HepG2 (cell line): ENCODE measurements around the gene HKDC1. TPM values are rescaled to one million over a fixed set of nuclear protein-coding genes. Genes with fewer than 3 reads are reported as not detected.

Source experiments
- FOXP1 ChIP-seq, 2 experiments: fragments of 450-650 bp in 1 of 2; IDR thresholded peaks; 2 replicates each; pipeline ENCODE4 v1.6.1; 2017 to 2018; ENCODE audit warnings: antibody characterized with exemption in 1 of 2
- GTF3A ChIP-seq: sonication (generic); formaldehyde crosslinking; conservative IDR thresholded peaks from 2 replicates; pipeline ENCODE4 v1.4.0; 2020; ENCODE audit warnings: mild to moderate bottlenecking, missing genetic modification reagents
- HDAC2 ChIP-seq: sonication (generic); formaldehyde crosslinking; IDR thresholded peaks from 2 replicates; pipeline ENCODE4 v1.4.0; 2020; ENCODE audit warnings: missing genetic modification reagents
- KDM3A ChIP-seq: IDR thresholded peaks from 2 replicates; pipeline ENCODE4 v1.6.1; 2018; ENCODE audit warnings: low read depth, missing compliant biosample characterization
- KIAA2018 ChIP-seq: sonication (generic); formaldehyde crosslinking; IDR thresholded peaks from 2 replicates; pipeline ENCODE4 v1.5.0; 2020; ENCODE audit warnings: mild to moderate bottlenecking, missing genetic modification reagents, borderline replicate concordance
- KLF16 ChIP-seq, 2 experiments: sonication (generic) in 1 of 2; formaldehyde crosslinking in 1 of 2; IDR thresholded peaks; 2 replicates each; pipeline versions ENCODE4 v1.6.1 to v1.8.0; 2016 to 2023; ENCODE audit warnings: missing genetic modification reagents in 2 of 2, missing compliant biosample characterization in 1 of 2
- NCOA2 ChIP-seq: sonication (generic); formaldehyde crosslinking; IDR thresholded peaks from 2 replicates; pipeline ENCODE4 v1.8.0; 2022; ENCODE audit warnings: inconsistent platforms
- NRL ChIP-seq: sonication (generic); formaldehyde crosslinking; IDR thresholded peaks from 2 replicates; pipeline ENCODE4 v1.5.0; 2020; ENCODE audit warnings: missing genetic modification reagents, mild to moderate bottlenecking, moderate library complexity, borderline replicate concordance
- ZBTB21 ChIP-seq: sonication (generic); formaldehyde crosslinking; IDR thresholded peaks from 2 replicates; pipeline ENCODE4 v1.4.0; 2020; ENCODE audit warnings: missing genetic modification reagents
- ZNF782 ChIP-seq: sonication (generic); formaldehyde crosslinking; IDR thresholded peaks from 2 replicates; pipeline ENCODE4 v1.4.0; 2020; ENCODE audit warnings: missing genetic modification reagents, mild to moderate bottlenecking, borderline replicate concordance
- polyA plus RNA-seq, 8 experiments: library from polyadenylated mRNA; depleted of rRNA in 3 of 8; stranded (reverse) in 7 of 8; unstranded in 1 of 8; fragments of >200 nt; fragmentation: Illumina TruSeq in 4 of 8; extraction: Trizol in 4 of 8; gene quantifications; 2 replicates each; pipeline versions ENCODE4 v1.2.1 to v1.2.3, GENCODE V29; 2011 to 2016; ENCODE audit warnings: low read depth in 4 of 8, missing spikeins in 1 of 8, mixed read lengths in 1 of 8; ENCODE audit not compliant: insufficient read depth in 1 of 8
- total RNA-seq, 5 experiments: library from RNA; depleted of rRNA; stranded (reverse); fragments of >200 nt; fragmentation: Illumina TruSeq; extraction: Trizol; gene quantifications; 2 replicates each; pipeline ENCODE4 v1.2.3, GENCODE V29; 2016; ENCODE audit warnings: low read depth in 1 of 5
- TF ChIP-seq, protein P1 (sequence below): IDR thresholded peaks from 2 replicates; pipeline ENCODE4 v1.6.1; 2012; ENCODE audit warnings: inconsistent platforms
- TF ChIP-seq, protein P2 (sequence below): sonication (generic); formaldehyde crosslinking; IDR thresholded peaks from 2 replicates; pipeline ENCODE4 v1.5.1; 2020; ENCODE audit warnings: mild to moderate bottlenecking, missing genetic modification reagents, moderate library complexity
- TF ChIP-seq, protein P3 (sequence below): sonication (generic); formaldehyde crosslinking; IDR thresholded peaks from 2 replicates; pipeline ENCODE4 v1.4.0; 2020; ENCODE audit warnings: mild to moderate bottlenecking, missing genetic modification reagents

Gene HKDC1
- total and polyA plus RNA-seq, 2 of the 13 experiments (the other 11 are each of a cell fraction or from before 2014, with no cell fraction given) = 8.1 to 12.4 TPM

DNA sequence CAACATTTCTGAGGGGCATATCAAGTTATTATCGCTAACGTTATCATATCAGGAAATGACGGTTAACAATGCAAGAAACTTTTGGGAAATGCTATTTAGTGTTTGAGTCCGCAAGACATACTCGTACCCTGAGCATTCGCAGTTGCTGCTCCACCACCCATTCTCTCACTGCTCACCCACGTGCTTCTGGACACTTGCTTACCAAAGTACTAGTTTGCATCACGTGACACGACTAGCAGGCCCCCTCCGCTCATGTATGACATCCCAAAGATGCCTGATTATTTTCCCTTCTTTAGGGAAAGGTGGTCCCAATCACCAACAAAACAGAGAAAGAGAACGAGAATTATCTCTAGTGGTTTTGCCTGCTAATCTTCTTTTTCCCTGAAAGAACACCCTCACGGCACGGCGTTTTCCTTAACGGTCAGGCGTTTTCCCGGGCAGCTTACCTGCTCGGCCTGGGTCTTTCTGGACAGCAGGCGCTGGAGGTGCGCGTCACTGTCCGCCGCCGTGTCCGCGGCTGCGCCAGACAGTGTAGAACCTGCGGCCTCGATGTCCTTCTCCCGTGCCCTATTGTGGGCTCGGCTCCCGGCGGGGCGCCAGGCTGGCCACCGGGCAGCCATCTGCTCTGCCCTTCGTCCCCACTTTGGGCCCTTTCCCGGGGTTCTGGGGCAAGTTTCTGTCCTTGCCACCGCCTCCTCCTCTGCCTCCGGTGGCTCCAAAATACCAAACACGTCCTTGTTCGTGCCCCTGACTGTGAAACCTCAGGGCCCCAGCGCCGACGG lies 40.2 kb upstream of the HKDC1 start, which contains the start of gene SUPV3L1 (continued):
- peak; percentile 18; the same call in 1 of the 2 replicates for TF ChIP-seq FOXP1 (IDR thresholded peaks at IDR 0.05)
- peak; percentile 32; the same call in 1 of the 2 replicates for TF ChIP-seq FOXP1 (CRISPR knock-in tag; IDR thresholded peaks at IDR 0.05)
- TF ChIP-seq KDM3A (CRISPR knock-in tag) = 0 out of 2 replicates have a peak, but pooled peaks have one; percentile 33
- TF ChIP-seq KIAA2018 (CRISPR knock-in tag) = no peak
- TF ChIP-seq, protein P1, sequence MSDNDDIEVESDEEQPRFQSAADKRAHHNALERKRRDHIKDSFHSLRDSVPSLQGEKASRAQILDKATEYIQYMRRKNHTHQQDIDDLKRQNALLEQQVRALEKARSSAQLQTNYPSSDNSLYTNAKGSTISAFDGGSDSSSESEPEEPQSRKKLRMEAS = peak; percentile 100
- TF ChIP-seq GTF3A (CRISPR knock-in tag) = no peak
- TF ChIP-seq, protein P2, sequence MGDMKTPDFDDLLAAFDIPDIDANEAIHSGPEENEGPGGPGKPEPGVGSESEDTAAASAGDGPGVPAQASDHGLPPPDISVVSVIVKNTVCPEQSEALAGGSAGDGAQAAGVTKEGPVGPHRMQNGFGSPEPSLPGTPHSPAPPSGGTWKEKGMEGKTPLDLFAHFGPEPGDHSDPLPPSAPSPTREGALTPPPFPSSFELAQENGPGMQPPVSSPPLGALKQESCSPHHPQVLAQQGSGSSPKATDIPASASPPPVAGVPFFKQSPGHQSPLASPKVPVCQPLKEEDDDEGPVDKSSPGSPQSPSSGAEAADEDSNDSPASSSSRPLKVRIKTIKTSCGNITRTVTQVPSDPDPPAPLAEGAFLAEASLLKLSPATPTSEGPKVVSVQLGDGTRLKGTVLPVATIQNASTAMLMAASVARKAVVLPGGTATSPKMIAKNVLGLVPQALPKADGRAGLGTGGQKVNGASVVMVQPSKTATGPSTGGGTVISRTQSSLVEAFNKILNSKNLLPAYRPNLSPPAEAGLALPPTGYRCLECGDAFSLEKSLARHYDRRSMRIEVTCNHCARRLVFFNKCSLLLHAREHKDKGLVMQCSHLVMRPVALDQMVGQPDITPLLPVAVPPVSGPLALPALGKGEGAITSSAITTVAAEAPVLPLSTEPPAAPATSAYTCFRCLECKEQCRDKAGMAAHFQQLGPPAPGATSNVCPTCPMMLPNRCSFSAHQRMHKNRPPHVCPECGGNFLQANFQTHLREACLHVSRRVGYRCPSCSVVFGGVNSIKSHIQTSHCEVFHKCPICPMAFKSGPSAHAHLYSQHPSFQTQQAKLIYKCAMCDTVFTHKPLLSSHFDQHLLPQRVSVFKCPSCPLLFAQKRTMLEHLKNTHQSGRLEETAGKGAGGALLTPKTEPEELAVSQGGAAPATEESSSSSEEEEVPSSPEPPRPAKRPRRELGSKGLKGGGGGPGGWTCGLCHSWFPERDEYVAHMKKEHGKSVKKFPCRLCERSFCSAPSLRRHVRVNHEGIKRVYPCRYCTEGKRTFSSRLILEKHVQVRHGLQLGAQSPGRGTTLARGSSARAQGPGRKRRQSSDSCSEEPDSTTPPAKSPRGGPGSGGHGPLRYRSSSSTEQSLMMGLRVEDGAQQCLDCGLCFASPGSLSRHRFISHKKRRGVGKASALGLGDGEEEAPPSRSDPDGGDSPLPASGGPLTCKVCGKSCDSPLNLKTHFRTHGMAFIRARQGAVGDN (CRISPR knock-in tag) = peak; percentile 73
- no peak for TF ChIP-seq ZNF782 (CRISPR knock-in tag)
- TF ChIP-seq NCOA2 (CRISPR knock-in tag) = no peak; the same call in 1 of the 2 replicates
- TF ChIP-seq HDAC2 (CRISPR knock-in tag) = peak; percentile 74
- no peak; the same call in 1 of the 2 replicates for TF ChIP-seq NRL (CRISPR knock-in tag)
- TF ChIP-seq, protein P3, sequence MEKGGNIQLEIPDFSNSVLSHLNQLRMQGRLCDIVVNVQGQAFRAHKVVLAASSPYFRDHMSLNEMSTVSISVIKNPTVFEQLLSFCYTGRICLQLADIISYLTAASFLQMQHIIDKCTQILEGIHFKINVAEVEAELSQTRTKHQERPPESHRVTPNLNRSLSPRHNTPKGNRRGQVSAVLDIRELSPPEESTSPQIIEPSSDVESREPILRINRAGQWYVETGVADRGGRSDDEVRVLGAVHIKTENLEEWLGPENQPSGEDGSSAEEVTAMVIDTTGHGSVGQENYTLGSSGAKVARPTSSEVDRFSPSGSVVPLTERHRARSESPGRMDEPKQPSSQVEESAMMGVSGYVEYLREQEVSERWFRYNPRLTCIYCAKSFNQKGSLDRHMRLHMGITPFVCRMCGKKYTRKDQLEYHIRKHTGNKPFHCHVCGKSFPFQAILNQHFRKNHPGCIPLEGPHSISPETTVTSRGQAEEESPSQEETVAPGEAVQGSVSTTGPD (CRISPR knock-in tag) = no peak
- peak in 1 of 2 experiments; percentile 32; a peak in 1 of 4 replicates for TF ChIP-seq KLF16 (CRISPR knock-in tag; IDR thresholded peaks at IDR 0.05)
- no peak; the same call in 1 of the 2 replicates for TF ChIP-seq ZBTB21
